Esophagus muscularis mucosa (tissue), 3 donors: ENCODE data around the gene TNN.

Source experiments
- POLR2A ChIP-seq: fragments of 450-650 bp; IDR thresholded peaks from one replicate; pipeline ENCODE4 v1.6.1; 2017; ENCODE audit warnings: antibody characterized with exemption, moderate library complexity, mild to moderate bottlenecking, low read depth
- POLR2AphosphoS5 ChIP-seq, 2 donors: sonication (generic); formaldehyde crosslinking; IDR thresholded peaks; one replicate each; pipeline ENCODE4 v1.6.1; 2017; ENCODE audit warnings: antibody characterized with exemption in 2 of 2
- TF ChIP-seq, protein P1 (sequence below), 3 experiments: fragments of 200-600 bp in 2 of 3; fragments of 450-650 bp in 1 of 3; sonication (generic) in 2 of 3; IDR thresholded peaks; one replicate each; pipeline ENCODE4 v1.5.1; 2017 to 2019; ENCODE audit warnings: antibody characterized with exemption in 3 of 3, mild to moderate bottlenecking in 2 of 3, moderate library complexity in 1 of 3

DNA sequence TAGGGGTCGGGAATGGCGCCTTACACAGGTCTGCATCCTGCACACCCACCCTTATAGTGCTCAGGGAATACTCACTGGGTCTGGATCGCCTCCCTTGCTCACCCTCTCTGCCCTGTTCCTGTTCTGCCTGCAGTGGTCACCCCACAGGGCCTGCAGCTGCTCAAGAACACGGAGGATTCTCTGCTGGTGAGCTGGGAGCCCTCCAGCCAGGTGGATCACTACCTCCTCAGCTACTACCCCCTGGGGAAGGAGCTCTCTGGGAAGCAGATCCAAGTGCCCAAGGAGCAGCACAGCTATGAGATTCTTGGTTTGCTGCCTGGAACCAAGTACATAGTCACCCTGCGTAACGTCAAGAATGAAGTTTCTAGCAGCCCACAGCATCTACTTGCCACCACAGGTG is 12.4 kb downstream of the TNN start:
- TF ChIP-seq, protein P1, sequence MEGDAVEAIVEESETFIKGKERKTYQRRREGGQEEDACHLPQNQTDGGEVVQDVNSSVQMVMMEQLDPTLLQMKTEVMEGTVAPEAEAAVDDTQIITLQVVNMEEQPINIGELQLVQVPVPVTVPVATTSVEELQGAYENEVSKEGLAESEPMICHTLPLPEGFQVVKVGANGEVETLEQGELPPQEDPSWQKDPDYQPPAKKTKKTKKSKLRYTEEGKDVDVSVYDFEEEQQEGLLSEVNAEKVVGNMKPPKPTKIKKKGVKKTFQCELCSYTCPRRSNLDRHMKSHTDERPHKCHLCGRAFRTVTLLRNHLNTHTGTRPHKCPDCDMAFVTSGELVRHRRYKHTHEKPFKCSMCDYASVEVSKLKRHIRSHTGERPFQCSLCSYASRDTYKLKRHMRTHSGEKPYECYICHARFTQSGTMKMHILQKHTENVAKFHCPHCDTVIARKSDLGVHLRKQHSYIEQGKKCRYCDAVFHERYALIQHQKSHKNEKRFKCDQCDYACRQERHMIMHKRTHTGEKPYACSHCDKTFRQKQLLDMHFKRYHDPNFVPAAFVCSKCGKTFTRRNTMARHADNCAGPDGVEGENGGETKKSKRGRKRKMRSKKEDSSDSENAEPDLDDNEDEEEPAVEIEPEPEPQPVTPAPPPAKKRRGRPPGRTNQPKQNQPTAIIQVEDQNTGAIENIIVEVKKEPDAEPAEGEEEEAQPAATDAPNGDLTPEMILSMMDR (IDR thresholded peaks at IDR 0.05): no peak
- TF ChIP-seq POLR2AphosphoS5 (IDR thresholded peaks at IDR 0.05) (no peak), POLR2A (no peak)
